ENCODE results near the gene MMP21. TPM values are rescaled to one million over a fixed set of nuclear protein-coding genes. Genes with fewer than 3 reads are reported as not detected.

MMP21 gene
- total RNA-seq, 1 experiment from 2014 or later = not detected

Other genes starting within 250 kb of the MMP21 start
- gene TEX36, start 92.7 kb downstream of the MMP21 start, total RNA-seq (2014; rRNA removed; shearing (Covaris generic)) = not detected in 2 replicates
- 15.9 and 17.9 TPM in 2 replicates for gene EDRF1, start 56.1 kb downstream of the MMP21 start, total RNA-seq (2014; rRNA removed; shearing (Covaris generic))
- 55.6 and 70.5 TPM in 2 replicates for gene UROS, start 47.4 kb upstream of the MMP21 start, total RNA-seq (2014; rRNA removed; shearing (Covaris generic))
- gene BCCIP, start 47.7 kb upstream of the MMP21 start, total RNA-seq (2014; rRNA removed; shearing (Covaris generic)) = 63.3 and 68.2 TPM in 2 replicates
- gene DHX32, start 105.5 kb upstream of the MMP21 start, total RNA-seq (2014; rRNA removed; shearing (Covaris generic)) = 28.1 and 32.4 TPM in 2 replicates
- gene FANK1, start 120.7 kb upstream of the MMP21 start, total RNA-seq (2014; rRNA removed; shearing (Covaris generic)) = 0.68 and 1.3 TPM in 2 replicates

All from RPMI7951 (cell line).